ENCODE results near the gene BCAT1. TPM values are rescaled to one million over a fixed set of nuclear protein-coding genes. Genes with fewer than 3 reads are reported as not detected.

Gene BCAT1
- total and polyA plus RNA-seq, 2 experiments from 2014 or later: 46.4 to 72.8 TPM

- Histone ChIP-seq H4K20me1 (ENCODE audit: insufficient read depth, poor library complexity, severe bottlenecking) (no peaks in the 10 kb centered on the region), H3K9me3 (ENCODE audit: low read depth) (peaks cover 5% of the 10 kb centered on the region), H3K4me2 (no peak overlapping the region), H3K27ac (no peak overlapping the region), H3K4me3 (no peak overlapping the region), H3K36me3 (replicated peaks; ENCODE audit: insufficient read depth, low read depth) (no peaks in the 10 kb centered on the region), H3K27me3 (no peaks in the 10 kb centered on the region), H3K4me1 (ENCODE audit: insufficient read depth) (no peaks in the 10 kb centered on the region), H2AFZ (no peak overlapping the region), H3K9me2 (replicated peaks; ENCODE audit: insufficient read depth) (no peaks in the 10 kb centered on the region), H3K79me2 (no peaks in the 10 kb centered on the region)
- TF ChIP-seq EZH2 (IDR thresholded peaks at IDR 0.05; ENCODE audit: borderline replicate concordance) (no peak), CTCF (IDR thresholded peaks at IDR 0.05; ENCODE audit: poor library complexity) (no peak), EZH2phosphoT487 (IDR thresholded peaks at IDR 0.05; ENCODE audit: low read depth, severe bottlenecking, unreplicated experiment) (no peak)
- DNase-seq (ENCODE audit: low spot score): no peak
These were observed 84.1 kb downstream of the BCAT1 start for GRCh38 chr12:24864796-24865125.

DNA sequence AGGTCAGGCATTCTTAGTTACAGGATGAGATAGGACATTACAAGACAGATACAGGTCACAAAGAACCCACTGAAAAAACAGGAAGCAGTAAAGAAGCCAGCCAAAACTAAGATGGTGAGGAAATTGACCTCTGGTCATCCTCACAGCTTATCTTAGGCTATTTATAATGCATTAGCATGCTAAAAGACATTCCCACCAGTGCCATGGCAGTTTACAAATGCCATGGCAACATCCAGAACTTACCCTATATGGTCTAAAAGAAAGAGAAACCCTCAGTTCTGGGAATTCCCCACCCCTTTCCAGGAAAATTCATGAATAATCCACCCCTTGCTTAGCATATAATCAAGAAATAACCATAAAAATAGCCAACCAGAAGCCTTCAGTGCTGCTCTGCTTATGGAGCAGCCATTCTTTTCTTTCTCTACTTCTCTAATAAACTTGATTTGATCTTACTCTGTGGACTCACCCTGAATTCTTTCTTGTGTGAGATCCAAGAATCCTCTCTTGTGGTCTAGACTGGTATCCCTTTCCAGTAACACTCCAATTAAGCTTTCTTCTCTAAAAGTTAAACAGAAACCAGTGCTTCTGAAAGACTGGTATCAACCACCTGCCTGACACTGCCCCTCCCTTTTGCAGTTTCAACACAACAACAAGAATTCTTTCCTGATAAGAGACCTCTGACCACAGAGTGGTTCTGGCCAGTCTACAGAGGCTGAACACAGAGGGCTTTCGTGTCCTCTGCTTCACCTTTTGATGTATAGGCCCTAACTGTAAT lies 86.9 kb downstream of the BCAT1 start:
- Histone ChIP-seq H3K4me2 (no peak overlapping the region), H3K79me2 (no peaks in the 10 kb centered on the region), H4K20me1 (ENCODE audit: insufficient read depth, poor library complexity, severe bottlenecking) (no peaks in the 10 kb centered on the region), H3K27me3 (no peaks in the 10 kb centered on the region), H3K36me3 (replicated peaks; ENCODE audit: insufficient read depth, low read depth) (no peaks in the 10 kb centered on the region), H3K4me1 (ENCODE audit: insufficient read depth) (no peaks in the 10 kb centered on the region), H3K9me3 (ENCODE audit: low read depth) (peaks cover 8% of the 10 kb centered on the region), H3K27ac (peak overlapping the region; percentile 80), H3K4me3 (no peak overlapping the region), H2AFZ (no peak overlapping the region), H3K9me2 (replicated peaks; ENCODE audit: insufficient read depth) (no peaks in the 10 kb centered on the region)
- peak; percentile 57 for DNase-seq (ENCODE audit: low spot score)
- WGBS (ENCODE audit: low lambda C conversion rate, missing lambda C conversion rate): 77% methylated on average over 1 of the region's 1 CpG
- TF ChIP-seq CTCF (IDR thresholded peaks at IDR 0.05; ENCODE audit: poor library complexity): no peak
- no peak for TF ChIP-seq EZH2phosphoT487 (IDR thresholded peaks at IDR 0.05; ENCODE audit: low read depth, severe bottlenecking, unreplicated experiment)
- TF ChIP-seq EZH2 (IDR thresholded peaks at IDR 0.05; ENCODE audit: borderline replicate concordance): no peak

DNA sequence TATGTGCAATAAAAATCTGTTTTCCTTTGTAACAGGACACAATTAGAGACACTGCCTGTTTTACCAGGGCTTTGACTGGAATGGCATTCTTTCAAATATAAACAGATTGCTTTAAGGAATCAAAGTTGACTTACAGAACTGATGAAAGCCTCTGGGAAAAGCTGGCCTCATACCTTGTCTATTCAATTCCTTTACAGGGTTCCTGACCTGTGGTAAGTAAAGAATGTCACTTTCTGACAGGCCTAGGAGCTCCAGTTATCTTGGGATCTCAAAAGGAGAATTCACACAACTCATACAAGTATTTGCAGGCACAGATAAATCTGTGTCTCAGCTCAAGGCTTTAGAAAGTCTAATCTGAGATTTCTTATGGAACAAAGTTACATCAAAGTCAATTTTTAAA lies 88.4 kb downstream of the BCAT1 start:
- Histone ChIP-seq H2AFZ (no peak overlapping the region), H3K4me1 (ENCODE audit: insufficient read depth) (no peaks in the 10 kb centered on the region), H3K4me2 (no peak overlapping the region), H4K20me1 (ENCODE audit: insufficient read depth, poor library complexity, severe bottlenecking) (no peaks in the 10 kb centered on the region), H3K36me3 (replicated peaks; ENCODE audit: insufficient read depth, low read depth) (no peaks in the 10 kb centered on the region), H3K4me3 (no peak overlapping the region), H3K9me2 (replicated peaks; ENCODE audit: insufficient read depth) (no peaks in the 10 kb centered on the region), H3K9me3 (ENCODE audit: low read depth) (peaks cover 8% of the 10 kb centered on the region), H3K27me3 (no peaks in the 10 kb centered on the region), H3K27ac (peak overlapping the region; percentile 80), H3K79me2 (no peaks in the 10 kb centered on the region)
- TF ChIP-seq CTCF (IDR thresholded peaks at IDR 0.05; ENCODE audit: poor library complexity) (no peak), EZH2phosphoT487 (IDR thresholded peaks at IDR 0.05; ENCODE audit: low read depth, severe bottlenecking, unreplicated experiment) (no peak), EZH2 (IDR thresholded peaks at IDR 0.05; ENCODE audit: borderline replicate concordance) (no peak)
- no peak for DNase-seq (ENCODE audit: low spot score)

Measured in hepatocyte (in vitro differentiated cells).